Epithelial cell of esophagus (primary cell): ENCODE results near the gene KCNK3.
"Not testable (repeated sequence)": the region's sequence is repeated elsewhere in the genome, so short reads cannot be mapped to it uniquely, and the experiment has no call there.

Source experiments
- DNase-seq: peaks from one replicate; pipeline ENCODE4 v3.0.0; 2010; ENCODE audit warnings: low read depth
- H3K4me3 ChIP-seq: 2 replicates; pipeline ENCODE4 v1.5.1; 2011; ENCODE audit warnings: mild to moderate bottlenecking, low read length, control low read depth
- TF ChIP-seq, protein P1 (sequence below): IDR thresholded peaks from 2 replicates; pipeline ENCODE4 v1.5.1; 2011; ENCODE audit warnings: low read depth, mild to moderate bottlenecking, low read length, control low read depth, inconsistent platforms; ENCODE audit not compliant: insufficient read depth; ENCODE audit errors: missing control alignments

Gene KCNK3

GRCh38 chr2:26653207-26654060, 39.1 kb upstream of the KCNK3 start:
- TF ChIP-seq, protein P1, sequence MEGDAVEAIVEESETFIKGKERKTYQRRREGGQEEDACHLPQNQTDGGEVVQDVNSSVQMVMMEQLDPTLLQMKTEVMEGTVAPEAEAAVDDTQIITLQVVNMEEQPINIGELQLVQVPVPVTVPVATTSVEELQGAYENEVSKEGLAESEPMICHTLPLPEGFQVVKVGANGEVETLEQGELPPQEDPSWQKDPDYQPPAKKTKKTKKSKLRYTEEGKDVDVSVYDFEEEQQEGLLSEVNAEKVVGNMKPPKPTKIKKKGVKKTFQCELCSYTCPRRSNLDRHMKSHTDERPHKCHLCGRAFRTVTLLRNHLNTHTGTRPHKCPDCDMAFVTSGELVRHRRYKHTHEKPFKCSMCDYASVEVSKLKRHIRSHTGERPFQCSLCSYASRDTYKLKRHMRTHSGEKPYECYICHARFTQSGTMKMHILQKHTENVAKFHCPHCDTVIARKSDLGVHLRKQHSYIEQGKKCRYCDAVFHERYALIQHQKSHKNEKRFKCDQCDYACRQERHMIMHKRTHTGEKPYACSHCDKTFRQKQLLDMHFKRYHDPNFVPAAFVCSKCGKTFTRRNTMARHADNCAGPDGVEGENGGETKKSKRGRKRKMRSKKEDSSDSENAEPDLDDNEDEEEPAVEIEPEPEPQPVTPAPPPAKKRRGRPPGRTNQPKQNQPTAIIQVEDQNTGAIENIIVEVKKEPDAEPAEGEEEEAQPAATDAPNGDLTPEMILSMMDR = no peak
- no peak for DNase-seq
- no peak overlapping the region for H3K4me3 ChIP-seq

- TF ChIP-seq, protein P1 = no peak
- H3K4me3 ChIP-seq = no peak overlapping the region
- DNase-seq = no peak
These were observed 38.5 kb upstream of the KCNK3 start for GRCh38 chr2:26654061-26654340.

GRCh38 chr2:26655120-26655519, 37.4 kb upstream of the KCNK3 start:
- H3K4me3 ChIP-seq, DNase-seq: not testable (repeated sequence)

DNA sequence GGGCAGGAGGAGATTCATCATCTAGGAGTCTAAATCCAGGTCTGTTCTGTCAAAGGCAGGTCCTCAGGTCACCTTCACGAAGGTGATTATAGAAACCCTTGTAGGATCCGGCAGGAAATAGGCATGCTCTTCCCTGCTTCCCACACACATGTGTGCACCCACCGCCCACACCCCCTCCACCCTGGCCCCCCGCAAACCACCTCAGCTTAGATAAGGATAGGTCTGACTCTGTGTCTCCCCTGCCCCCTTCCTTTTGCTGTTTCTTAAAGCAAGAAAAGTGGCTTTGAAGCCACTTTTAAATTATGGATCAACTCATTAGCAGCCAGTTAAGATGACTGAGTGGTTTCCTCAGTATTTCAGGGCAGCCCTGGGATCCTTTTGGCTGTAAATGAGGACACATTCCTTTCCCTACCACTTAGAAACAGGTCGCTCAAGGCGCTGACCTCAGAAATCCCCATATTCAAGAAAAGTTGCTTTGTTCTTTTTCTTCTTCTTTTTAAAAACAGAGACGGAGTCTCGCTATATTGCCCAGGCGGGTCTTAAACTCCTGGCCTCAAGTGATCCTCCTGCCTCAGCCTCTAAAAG, 36.8 kb upstream of the KCNK3 start:
- DNase-seq = no peak
- TF ChIP-seq, protein P1 = no peak
- no peak overlapping the region for H3K4me3 ChIP-seq

- no peak overlapping the region for H3K4me3 ChIP-seq
- TF ChIP-seq, protein P1 = no peak
- DNase-seq = no peak
These were observed 35.3 kb upstream of the KCNK3 start for GRCh38 chr2:26657265-26657664.

DNA sequence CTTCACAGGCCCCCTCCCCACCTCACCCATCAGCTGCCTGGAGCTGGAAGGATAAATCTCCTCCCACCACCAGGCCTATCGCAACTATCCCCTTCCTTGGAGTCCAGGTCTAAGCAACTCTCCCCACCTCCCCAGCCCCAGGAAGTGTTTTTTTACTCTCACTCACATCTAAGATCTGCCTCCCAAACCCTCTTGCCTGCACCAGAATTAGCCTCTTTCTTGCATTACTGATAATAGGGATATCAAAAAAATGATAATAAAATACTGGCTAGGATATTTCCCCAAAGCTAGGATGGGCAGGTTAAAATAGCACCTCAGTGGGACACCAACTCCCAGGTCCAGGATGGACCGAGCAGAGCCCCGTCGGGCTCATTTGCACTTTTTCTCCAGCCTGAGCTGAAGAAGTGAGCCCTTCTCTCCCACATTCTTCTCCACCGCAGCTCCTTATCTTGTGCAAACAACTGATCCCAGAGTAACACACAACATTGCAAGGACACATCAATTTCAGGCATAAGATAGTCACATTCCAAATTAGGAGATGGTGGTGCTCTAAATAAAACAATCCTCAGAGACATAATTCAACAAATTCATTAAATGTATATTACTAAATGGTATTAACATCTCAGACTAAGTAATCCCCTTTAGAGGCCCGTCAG, 33.7 kb upstream of the KCNK3 start:
- no peak for DNase-seq
- no peak overlapping the region for H3K4me3 ChIP-seq
- TF ChIP-seq, protein P1 = no peak

GRCh38 chr2:26660363-26660962, 32.1 kb upstream of the KCNK3 start:
- TF ChIP-seq, protein P1 = no peak
- H3K4me3 ChIP-seq = no peak overlapping the region
- DNase-seq = no peak

- not testable (repeated sequence) for DNase-seq, H3K4me3 ChIP-seq
These were observed 27.2 kb upstream of the KCNK3 start for GRCh38 chr2:26665296-26665695.
